GM23338 (cell line): ENCODE measurements around the gene PCNX1. TPM values are rescaled to one million over a fixed set of nuclear protein-coding genes. Genes with fewer than 3 reads are reported as not detected.

ENCODE experiments used
- ATAC-seq: fragments of 200-7000 bp; cut with Tn5 transposase; 3 replicates; pipeline ENCODE4 v1.9.1; 2020
- DNase-seq: peaks from one replicate; pipeline ENCODE4 v3.0.0-alpha.2; 2015; ENCODE audit warnings: low spot score
- H2AFZ ChIP-seq: fragments of 200-600 bp; sonication (generic); 2 replicates; pipeline ENCODE4 v1.8.0; 2016; ENCODE audit warnings: antibody characterized with exemption, mild to moderate bottlenecking, moderate library complexity
- H3F3A ChIP-seq: fragments of 200-600 bp; sonication (generic); replicated peaks from 2 replicates; pipeline ENCODE4 v1.8.0; 2017; ENCODE audit warnings: antibody characterized with exemption, mixed run types, low read depth
- H3K27ac ChIP-seq: fragments of 200-600 bp; sonication (generic); 2 replicates; pipeline ENCODE4 v1.6.1; 2016; ENCODE audit warnings: low read depth
- H3K27me3 ChIP-seq: fragments of 200-600 bp; sonication (generic); 2 replicates; pipeline ENCODE4 v1.8.0; 2016; ENCODE audit warnings: mild to moderate bottlenecking, mixed run types, moderate library complexity; ENCODE audit not compliant: insufficient read depth
- H3K36me3 ChIP-seq: fragments of 200-600 bp; sonication (generic); 2 replicates; pipeline ENCODE4 v1.8.0; 2016; ENCODE audit warnings: mild to moderate bottlenecking; ENCODE audit not compliant: insufficient read depth
- H3K4me1 ChIP-seq: fragments of 200-600 bp; sonication (generic); 2 replicates; pipeline ENCODE4 v1.8.0; 2016; ENCODE audit warnings: mild to moderate bottlenecking, moderate library complexity; ENCODE audit not compliant: insufficient read depth
- H3K4me2 ChIP-seq: fragments of 200-600 bp; sonication (generic); 2 replicates; pipeline ENCODE4 v1.7.1; 2017; ENCODE audit warnings: mixed run types
- H3K4me3 ChIP-seq: fragments of 200-600 bp; sonication (generic); 2 replicates; pipeline ENCODE4 v1.6.1; 2016; ENCODE audit warnings: mixed run types
- H3K79me2 ChIP-seq: fragments of 200-600 bp; sonication (generic); replicated peaks from 2 replicates; pipeline ENCODE4 v1.8.0; 2017; ENCODE audit warnings: mild to moderate bottlenecking; ENCODE audit not compliant: insufficient read depth
- H3K9me2 ChIP-seq: fragments of 200-600 bp; sonication (generic); 2 replicates; pipeline ENCODE4 v1.8.0; 2017; ENCODE audit not compliant: insufficient read depth
- H4K20me1 ChIP-seq: fragments of 200-600 bp; sonication (generic); replicated peaks from 2 replicates; pipeline ENCODE4 v1.8.0; 2017; ENCODE audit warnings: mild to moderate bottlenecking; ENCODE audit not compliant: insufficient read depth
- H3K27ac Mint-ChIP-seq: 2 replicates; pipeline ENCODE4 v1.8.0; 2020; ENCODE audit warnings: inconsistent platforms, mild to moderate bottlenecking, moderate library complexity, mixed read lengths
- H3K27me3 Mint-ChIP-seq: 3 replicates; pipeline ENCODE4 v1.8.0; 2022; ENCODE audit warnings: low read depth, mild to moderate bottlenecking, moderate library complexity, mixed read lengths, inconsistent platforms; ENCODE audit not compliant: insufficient read depth, poor library complexity
- H3K36me3 Mint-ChIP-seq: 3 replicates; pipeline ENCODE4 v1.8.0; 2021; ENCODE audit warnings: low read depth, mild to moderate bottlenecking, inconsistent platforms, moderate library complexity, mixed read lengths
- H3K4me1 Mint-ChIP-seq: 3 replicates; pipeline ENCODE4 v1.8.0; 2020; ENCODE audit warnings: mild to moderate bottlenecking, inconsistent platforms, mixed read lengths
- H3K4me3 Mint-ChIP-seq: 3 replicates; pipeline ENCODE4 v1.8.0; 2021; ENCODE audit warnings: moderate library complexity, mild to moderate bottlenecking, inconsistent platforms, mixed read lengths
- H3K9me3 Mint-ChIP-seq: 3 replicates; pipeline ENCODE4 v1.8.0; 2020; ENCODE audit warnings: moderate library complexity, mild to moderate bottlenecking, inconsistent platforms, mixed read lengths
- CREB1 ChIP-seq: fragments of 250-450 bp; sonication (Bioruptor Pico); IDR thresholded peaks from 2 replicates; pipeline ENCODE4 v1.5.0; 2020; ENCODE audit warnings: low read depth, mild to moderate bottlenecking, moderate library complexity
- EZH2 ChIP-seq: fragments of 200-600 bp; sonication (generic); IDR thresholded peaks from one replicate; pipeline ENCODE4 v1.8.0; 2017; ENCODE audit warnings: antibody characterized with exemption, mild to moderate bottlenecking, low read depth; ENCODE audit not compliant: unreplicated experiment
- EZH2phosphoT487 ChIP-seq: fragments of 200-600 bp; sonication (generic); IDR thresholded peaks from one replicate; pipeline ENCODE4 v1.8.1; 2018; ENCODE audit warnings: antibody characterized with exemption; ENCODE audit not compliant: unreplicated experiment
- JUNB ChIP-seq: IDR thresholded peaks from one replicate; pipeline ENCODE4 v1.6.1; 2016; ENCODE audit warnings: antibody characterized with exemption; ENCODE audit not compliant: unreplicated experiment
- NANOG ChIP-seq: IDR thresholded peaks from 2 replicates; pipeline ENCODE4 v1.6.1; 2016; ENCODE audit warnings: antibody characterized with exemption, borderline replicate concordance
- POLR2AphosphoS5 ChIP-seq: IDR thresholded peaks from 2 replicates; pipeline ENCODE4 v1.6.1; 2016; ENCODE audit warnings: antibody characterized with exemption, low read depth
- STAT1 ChIP-seq: IDR thresholded peaks from one replicate; pipeline ENCODE4 v1.6.1; 2016; ENCODE audit warnings: antibody characterized with exemption; ENCODE audit not compliant: unreplicated experiment
- ZNF114 ChIP-seq: fragments of 250-450 bp; sonication (Bioruptor Pico); IDR thresholded peaks from 2 replicates; pipeline ENCODE4 v1.5.0; 2020; ENCODE audit warnings: mild to moderate bottlenecking, moderate library complexity
- ZNF331 ChIP-seq: fragments of 250-450 bp; sonication (Bioruptor Pico); IDR thresholded peaks from 2 replicates; pipeline ENCODE4 v1.5.0; 2020; ENCODE audit warnings: low read depth, mild to moderate bottlenecking, moderate library complexity
- polyA plus RNA-seq: library from polyadenylated mRNA; unstranded; fragments of >200 nt; fragmentation: Nextera tagmentation; extraction: Ambion mirVana; gene quantifications from 2 replicates; pipeline ENCODE4 v1.2.1, GENCODE V29; 2016
- total RNA-seq: library from RNA; depleted of rRNA; stranded (reverse); fragments of >200 nt; shearing (Covaris generic); gene quantifications from 2 replicates; pipeline ENCODE4 v1.2.3, GENCODE V29; 2014
- TF ChIP-seq, protein P1 (sequence below), 2 experiments: fragments of 200-600 bp in 1 of 2; sonication (generic) in 1 of 2; conservative IDR thresholded peaks; 2 replicates each; pipeline versions ENCODE4 v1.5.1 to v1.6.1; 2016 to 2017; ENCODE audit warnings: antibody characterized with exemption in 2 of 2, low read depth in 2 of 2, mild to moderate bottlenecking in 2 of 2, moderate library complexity in 1 of 2
- TF ChIP-seq, protein P2 (sequence below): fragments of 250-450 bp; sonication (Bioruptor Pico); IDR thresholded peaks from 2 replicates; pipeline ENCODE4 v1.5.0; 2020; ENCODE audit warnings: mild to moderate bottlenecking, moderate library complexity
- TF ChIP-seq, protein P3 (sequence below): IDR thresholded peaks from one replicate; pipeline ENCODE4 v1.6.1; 2018; ENCODE audit warnings: antibody characterized with exemption; ENCODE audit not compliant: unreplicated experiment
- TF ChIP-seq, protein P4 (sequence below): IDR thresholded peaks from 2 replicates; pipeline ENCODE4 v1.6.1; 2016; ENCODE audit warnings: antibody characterized with exemption

Gene PCNX1
- total and polyA plus RNA-seq, 2 experiments from 2014 or later: 19.4 to 53.1 TPM

DNA sequence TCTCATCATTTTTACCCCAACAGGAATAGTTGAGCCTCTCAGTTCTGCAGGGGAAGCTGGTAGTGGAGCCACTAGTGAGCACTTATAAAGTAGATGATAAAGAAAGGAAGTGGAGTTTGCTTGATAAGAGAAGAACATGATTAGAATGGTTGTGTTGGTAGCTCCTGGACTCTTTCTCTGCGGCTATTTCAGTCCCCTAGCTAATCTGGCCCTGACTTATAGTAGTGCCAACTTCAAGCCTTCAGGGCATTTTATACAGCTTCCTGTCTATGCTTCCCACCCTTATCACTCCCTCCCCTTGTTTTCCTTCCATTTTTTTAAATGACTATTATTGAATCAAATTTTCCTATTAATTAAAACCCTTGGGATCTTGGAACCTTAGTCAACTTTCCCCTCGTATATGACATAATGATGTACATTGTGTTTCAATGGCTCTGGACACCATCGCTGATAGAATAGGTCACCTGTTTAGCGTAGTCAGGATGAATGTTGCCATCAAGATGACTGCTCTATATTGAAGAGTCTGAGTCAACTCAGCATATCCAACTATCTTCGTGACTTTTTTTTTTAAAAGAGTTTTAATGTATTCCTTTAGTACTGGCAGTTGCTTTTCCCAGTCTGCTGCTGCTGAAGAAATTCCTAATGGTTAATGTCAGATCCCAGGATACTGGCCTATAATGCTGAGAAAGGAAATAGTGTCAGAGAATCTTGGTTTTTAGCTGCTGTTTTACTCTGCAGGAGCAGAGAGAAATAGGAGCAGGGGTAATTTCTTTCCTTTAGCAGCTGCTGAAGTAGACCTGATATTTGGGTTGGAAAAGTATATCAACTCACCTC is 16.2 kb upstream of the PCNX1 start:
- Histone ChIP-seq H3K36me3 (no peaks in the 10 kb centered on the region), H4K20me1 (no peaks in the 10 kb centered on the region), H2AFZ (no peak overlapping the region), H3K27me3 (no peaks in the 10 kb centered on the region), H3F3A (no peaks in the 10 kb centered on the region), H3K4me2 (no peak overlapping the region), H3K4me3 (no peak overlapping the region), H3K27ac (no peak overlapping the region), H3K9me2 (no peaks in the 10 kb centered on the region), H3K4me1 (peaks cover 10% of the 10 kb centered on the region), H3K79me2 (no peaks in the 10 kb centered on the region)
- no peaks in the 10 kb centered on the region for H3K9me3 Mint-ChIP-seq
- H3K27ac Mint-ChIP-seq: no peak overlapping the region
- peaks cover 4% of the 10 kb centered on the region for H3K27me3 Mint-ChIP-seq
- TF ChIP-seq, protein P1, sequence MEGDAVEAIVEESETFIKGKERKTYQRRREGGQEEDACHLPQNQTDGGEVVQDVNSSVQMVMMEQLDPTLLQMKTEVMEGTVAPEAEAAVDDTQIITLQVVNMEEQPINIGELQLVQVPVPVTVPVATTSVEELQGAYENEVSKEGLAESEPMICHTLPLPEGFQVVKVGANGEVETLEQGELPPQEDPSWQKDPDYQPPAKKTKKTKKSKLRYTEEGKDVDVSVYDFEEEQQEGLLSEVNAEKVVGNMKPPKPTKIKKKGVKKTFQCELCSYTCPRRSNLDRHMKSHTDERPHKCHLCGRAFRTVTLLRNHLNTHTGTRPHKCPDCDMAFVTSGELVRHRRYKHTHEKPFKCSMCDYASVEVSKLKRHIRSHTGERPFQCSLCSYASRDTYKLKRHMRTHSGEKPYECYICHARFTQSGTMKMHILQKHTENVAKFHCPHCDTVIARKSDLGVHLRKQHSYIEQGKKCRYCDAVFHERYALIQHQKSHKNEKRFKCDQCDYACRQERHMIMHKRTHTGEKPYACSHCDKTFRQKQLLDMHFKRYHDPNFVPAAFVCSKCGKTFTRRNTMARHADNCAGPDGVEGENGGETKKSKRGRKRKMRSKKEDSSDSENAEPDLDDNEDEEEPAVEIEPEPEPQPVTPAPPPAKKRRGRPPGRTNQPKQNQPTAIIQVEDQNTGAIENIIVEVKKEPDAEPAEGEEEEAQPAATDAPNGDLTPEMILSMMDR (conservative IDR thresholded peaks at IDR 0.05; ENCODE audit: low read depth in 2 of 2): no peak
- TF ChIP-seq, protein P2, sequence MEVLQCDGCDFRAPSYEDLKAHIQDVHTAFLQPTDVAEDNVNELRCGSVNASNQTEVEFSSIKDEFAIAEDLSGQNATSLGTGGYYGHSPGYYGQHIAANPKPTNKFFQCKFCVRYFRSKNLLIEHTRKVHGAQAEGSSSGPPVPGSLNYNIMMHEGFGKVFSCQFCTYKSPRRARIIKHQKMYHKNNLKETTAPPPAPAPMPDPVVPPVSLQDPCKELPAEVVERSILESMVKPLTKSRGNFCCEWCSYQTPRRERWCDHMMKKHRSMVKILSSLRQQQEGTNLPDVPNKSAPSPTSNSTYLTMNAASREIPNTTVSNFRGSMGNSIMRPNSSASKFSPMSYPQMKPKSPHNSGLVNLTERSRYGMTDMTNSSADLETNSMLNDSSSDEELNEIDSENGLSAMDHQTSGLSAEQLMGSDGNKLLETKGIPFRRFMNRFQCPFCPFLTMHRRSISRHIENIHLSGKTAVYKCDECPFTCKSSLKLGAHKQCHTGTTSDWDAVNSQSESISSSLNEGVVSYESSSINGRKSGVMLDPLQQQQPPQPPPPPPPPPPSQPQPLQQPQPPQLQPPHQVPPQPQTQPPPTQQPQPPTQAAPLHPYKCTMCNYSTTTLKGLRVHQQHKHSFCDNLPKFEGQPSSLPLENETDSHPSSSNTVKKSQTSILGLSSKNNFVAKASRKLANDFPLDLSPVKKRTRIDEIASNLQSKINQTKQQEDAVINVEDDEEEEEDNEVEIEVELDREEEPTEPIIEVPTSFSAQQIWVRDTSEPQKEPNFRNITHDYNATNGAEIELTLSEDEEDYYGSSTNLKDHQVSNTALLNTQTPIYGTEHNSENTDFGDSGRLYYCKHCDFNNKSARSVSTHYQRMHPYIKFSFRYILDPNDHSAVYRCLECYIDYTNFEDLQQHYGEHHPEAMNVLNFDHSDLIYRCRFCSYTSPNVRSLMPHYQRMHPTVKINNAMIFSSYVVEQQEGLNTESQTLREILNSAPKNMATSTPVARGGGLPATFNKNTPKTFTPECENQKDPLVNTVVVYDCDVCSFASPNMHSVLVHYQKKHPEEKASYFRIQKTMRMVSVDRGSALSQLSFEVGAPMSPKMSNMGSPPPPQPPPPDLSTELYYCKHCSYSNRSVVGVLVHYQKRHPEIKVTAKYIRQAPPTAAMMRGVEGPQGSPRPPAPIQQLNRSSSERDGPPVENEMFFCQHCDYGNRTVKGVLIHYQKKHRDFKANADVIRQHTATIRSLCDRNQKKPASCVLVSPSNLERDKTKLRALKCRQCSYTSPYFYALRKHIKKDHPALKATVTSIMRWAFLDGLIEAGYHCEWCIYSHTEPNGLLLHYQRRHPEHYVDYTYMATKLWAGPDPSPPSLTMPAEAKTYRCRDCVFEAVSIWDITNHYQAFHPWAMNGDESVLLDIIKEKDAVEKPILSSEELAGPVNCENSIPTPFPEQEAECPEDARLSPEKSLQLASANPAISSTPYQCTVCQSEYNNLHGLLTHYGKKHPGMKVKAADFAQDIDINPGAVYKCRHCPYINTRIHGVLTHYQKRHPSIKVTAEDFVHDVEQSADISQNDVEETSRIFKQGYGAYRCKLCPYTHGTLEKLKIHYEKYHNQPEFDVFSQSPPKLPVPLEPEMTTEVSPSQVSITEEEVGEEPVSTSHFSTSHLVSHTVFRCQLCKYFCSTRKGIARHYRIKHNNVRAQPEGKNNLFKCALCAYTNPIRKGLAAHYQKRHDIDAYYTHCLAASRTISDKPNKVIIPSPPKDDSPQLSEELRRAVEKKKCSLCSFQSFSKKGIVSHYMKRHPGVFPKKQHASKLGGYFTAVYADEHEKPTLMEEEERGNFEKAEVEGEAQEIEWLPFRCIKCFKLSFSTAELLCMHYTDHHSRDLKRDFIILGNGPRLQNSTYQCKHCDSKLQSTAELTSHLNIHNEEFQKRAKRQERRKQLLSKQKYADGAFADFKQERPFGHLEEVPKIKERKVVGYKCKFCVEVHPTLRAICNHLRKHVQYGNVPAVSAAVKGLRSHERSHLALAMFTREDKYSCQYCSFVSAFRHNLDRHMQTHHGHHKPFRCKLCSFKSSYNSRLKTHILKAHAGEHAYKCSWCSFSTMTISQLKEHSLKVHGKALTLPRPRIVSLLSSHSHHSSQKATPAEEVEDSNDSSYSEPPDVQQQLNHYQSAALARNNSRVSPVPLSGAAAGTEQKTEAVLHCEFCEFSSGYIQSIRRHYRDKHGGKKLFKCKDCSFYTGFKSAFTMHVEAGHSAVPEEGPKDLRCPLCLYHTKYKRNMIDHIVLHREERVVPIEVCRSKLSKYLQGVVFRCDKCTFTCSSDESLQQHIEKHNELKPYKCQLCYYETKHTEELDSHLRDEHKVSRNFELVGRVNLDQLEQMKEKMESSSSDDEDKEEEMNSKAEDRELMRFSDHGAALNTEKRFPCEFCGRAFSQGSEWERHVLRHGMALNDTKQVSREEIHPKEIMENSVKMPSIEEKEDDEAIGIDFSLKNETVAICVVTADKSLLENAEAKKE (CRISPR knock-in tag): no peak
- TF ChIP-seq POLR2AphosphoS5 (no peak), STAT1 (no peak), EZH2 (no peak), ZNF331 (CRISPR knock-in tag) (no peak), ZNF114 (no peak), JUNB (no peak), NANOG (no peak), EZH2phosphoT487 (no peak), CREB1 (CRISPR knock-in tag) (no peak)
- TF ChIP-seq, protein P3, sequence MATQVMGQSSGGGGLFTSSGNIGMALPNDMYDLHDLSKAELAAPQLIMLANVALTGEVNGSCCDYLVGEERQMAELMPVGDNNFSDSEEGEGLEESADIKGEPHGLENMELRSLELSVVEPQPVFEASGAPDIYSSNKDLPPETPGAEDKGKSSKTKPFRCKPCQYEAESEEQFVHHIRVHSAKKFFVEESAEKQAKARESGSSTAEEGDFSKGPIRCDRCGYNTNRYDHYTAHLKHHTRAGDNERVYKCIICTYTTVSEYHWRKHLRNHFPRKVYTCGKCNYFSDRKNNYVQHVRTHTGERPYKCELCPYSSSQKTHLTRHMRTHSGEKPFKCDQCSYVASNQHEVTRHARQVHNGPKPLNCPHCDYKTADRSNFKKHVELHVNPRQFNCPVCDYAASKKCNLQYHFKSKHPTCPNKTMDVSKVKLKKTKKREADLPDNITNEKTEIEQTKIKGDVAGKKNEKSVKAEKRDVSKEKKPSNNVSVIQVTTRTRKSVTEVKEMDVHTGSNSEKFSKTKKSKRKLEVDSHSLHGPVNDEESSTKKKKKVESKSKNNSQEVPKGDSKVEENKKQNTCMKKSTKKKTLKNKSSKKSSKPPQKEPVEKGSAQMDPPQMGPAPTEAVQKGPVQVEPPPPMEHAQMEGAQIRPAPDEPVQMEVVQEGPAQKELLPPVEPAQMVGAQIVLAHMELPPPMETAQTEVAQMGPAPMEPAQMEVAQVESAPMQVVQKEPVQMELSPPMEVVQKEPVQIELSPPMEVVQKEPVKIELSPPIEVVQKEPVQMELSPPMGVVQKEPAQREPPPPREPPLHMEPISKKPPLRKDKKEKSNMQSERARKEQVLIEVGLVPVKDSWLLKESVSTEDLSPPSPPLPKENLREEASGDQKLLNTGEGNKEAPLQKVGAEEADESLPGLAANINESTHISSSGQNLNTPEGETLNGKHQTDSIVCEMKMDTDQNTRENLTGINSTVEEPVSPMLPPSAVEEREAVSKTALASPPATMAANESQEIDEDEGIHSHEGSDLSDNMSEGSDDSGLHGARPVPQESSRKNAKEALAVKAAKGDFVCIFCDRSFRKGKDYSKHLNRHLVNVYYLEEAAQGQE: no peak
- TF ChIP-seq, protein P4, sequence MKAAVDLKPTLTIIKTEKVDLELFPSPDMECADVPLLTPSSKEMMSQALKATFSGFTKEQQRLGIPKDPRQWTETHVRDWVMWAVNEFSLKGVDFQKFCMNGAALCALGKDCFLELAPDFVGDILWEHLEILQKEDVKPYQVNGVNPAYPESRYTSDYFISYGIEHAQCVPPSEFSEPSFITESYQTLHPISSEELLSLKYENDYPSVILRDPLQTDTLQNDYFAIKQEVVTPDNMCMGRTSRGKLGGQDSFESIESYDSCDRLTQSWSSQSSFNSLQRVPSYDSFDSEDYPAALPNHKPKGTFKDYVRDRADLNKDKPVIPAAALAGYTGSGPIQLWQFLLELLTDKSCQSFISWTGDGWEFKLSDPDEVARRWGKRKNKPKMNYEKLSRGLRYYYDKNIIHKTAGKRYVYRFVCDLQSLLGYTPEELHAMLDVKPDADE: no peak
- DNase-seq: no peak
- H3K4me1 Mint-ChIP-seq: peaks cover 16% of the 10 kb centered on the region
- no peaks in the 10 kb centered on the region for H3K36me3 Mint-ChIP-seq
- no peak overlapping the region for H3K4me3 Mint-ChIP-seq
- no peak for ATAC-seq
